ENCODE data around the gene DYNLL1. TPM values are rescaled to one million over a fixed set of nuclear protein-coding genes. Genes with fewer than 3 reads are reported as not detected.

The DYNLL1 gene
- total RNA-seq, 1 experiment from 2014 or later, result 618 TPM

DNA sequence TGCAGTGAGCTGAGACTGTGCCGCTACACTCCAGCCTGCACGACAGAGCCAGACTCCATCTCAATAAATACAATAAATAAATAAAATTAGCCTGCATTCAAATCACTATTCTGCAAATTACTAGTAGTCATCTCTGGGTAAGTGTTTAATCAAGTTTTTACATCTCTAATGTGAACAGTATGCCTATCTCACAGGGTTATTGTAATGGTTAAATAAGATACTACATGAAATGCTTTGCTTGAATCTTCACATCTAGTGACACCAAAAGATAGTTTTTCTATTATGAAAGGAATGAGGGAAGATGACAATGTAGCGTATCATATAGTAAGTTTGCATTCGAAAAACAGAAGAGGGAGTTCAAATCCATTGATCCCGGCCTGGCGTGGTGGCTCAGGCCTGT, 28.5 kb upstream of the DYNLL1 start:
- Histone ChIP-seq H2AFZ (ENCODE audit: low read length) (no peak overlapping the region), H2BK12ac (ENCODE audit: insufficient read length, low read depth, low read length) (no peak overlapping the region), H2BK120ac (ENCODE audit: low read depth, low read length, poor library complexity, severe bottlenecking) (no peak overlapping the region), H2BK15ac (ENCODE audit: low read depth, low read length) (no peak overlapping the region), H3K27me3 (ENCODE audit: insufficient read depth, low read length) (no peaks in the 10 kb centered on the region), H3K79me2 (ENCODE audit: insufficient read depth, low read length) (peaks cover 11% of the 10 kb centered on the region; the same call in 1 of the 2 replicates), H3K14ac (ENCODE audit: insufficient read depth, low read length) (no peak overlapping the region), H3K18ac (ENCODE audit: insufficient read length, low read depth, low read length) (no peak overlapping the region), H3K79me1 (ENCODE audit: insufficient read depth, low read depth, low read length, poor library complexity, severe bottlenecking) (peaks cover 3% of the 10 kb centered on the region), H3K4me2 (ENCODE audit: insufficient read depth, insufficient read length, low read length) (peak overlapping the region; percentile 74), H3K4ac (ENCODE audit: low read depth, low read length) (no peak overlapping the region), H3K9ac (ENCODE audit: extremely low read depth, insufficient read length, low read length) (no peak overlapping the region), H3T11ph (ENCODE audit: low read length) (no peak overlapping the region), H4K20me1 (ENCODE audit: control insufficient read depth, insufficient read depth, insufficient read length) (no peaks in the 10 kb centered on the region), H4K91ac (ENCODE audit: insufficient read length, low read depth, low read length) (no peak overlapping the region), H2BK5ac (ENCODE audit: insufficient read length, low read length) (no peak overlapping the region), H2BK20ac (ENCODE audit: low read depth, low read length, poor library complexity, severe bottlenecking) (no peak overlapping the region), H3K4me1 (ENCODE audit: insufficient read depth, low read length) (no peaks in the 10 kb centered on the region), H3K27ac (ENCODE audit: insufficient read length, low read depth, low read length) (no peak overlapping the region), H4K5ac (ENCODE audit: insufficient read length, low read depth, low read length) (no peak overlapping the region), H2AK5ac (ENCODE audit: insufficient read length, low read length) (no peak overlapping the region), H3K23me2 (ENCODE audit: insufficient read length, low read depth, low read length, poor library complexity, severe bottlenecking) (peaks cover 7% of the 10 kb centered on the region), H4K8ac (replicated peaks; ENCODE audit: insufficient read length, low read depth, low read length) (no peak overlapping the region), H3K23ac (ENCODE audit: insufficient read length, low read depth, low read length) (no peak overlapping the region), H3K56ac (ENCODE audit: insufficient read length, low read depth, low read length) (no peak overlapping the region), H3K9me3 (ENCODE audit: control insufficient read depth, low read depth, low read length) (no peaks in the 10 kb centered on the region)
- H3K36me3 Mint-ChIP-seq (ENCODE audit: insufficient read depth in 1 of 3, low read depth in 3 of 3), result peaks cover 37 to 54% (median 48%) of the 10 kb centered on the region in 3 experiments
- H3K27me3 Mint-ChIP-seq (ENCODE audit: low read depth), result no peaks in the 10 kb centered on the region
- peak overlapping the region; percentile 92 to 94; a peak in 4 of 5 replicates for H3K4me3 Mint-ChIP-seq
- peak overlapping the region in 1 of 3 experiments; percentile 5; a peak in 1 of 7 replicates for H3K27ac Mint-ChIP-seq
- peaks cover 17 to 24% of the 10 kb centered on the region in 2 experiments for H3K4me1 Mint-ChIP-seq
- H3K9me3 Mint-ChIP-seq, result no peaks in the 10 kb centered on the region
- no peak for TF ChIP-seq CTCF (conservative IDR thresholded peaks at IDR 0.05)
- DNase-seq, result no peak
- WGBS (ENCODE audit: extremely low coverage, insufficient read length, low lambda C conversion rate), result no CpG with 5 or more reads among the region's 6 CpGs
